SK-N-SH treated with all-trans-retinoic acid at 6 μM for 48 hours (cell line): ENCODE measurements around the gene SORCS2.

ENCODE experiments used
- ARNTL ChIP-seq: fragments of 450-650 bp; formaldehyde crosslinking; IDR thresholded peaks from 2 replicates; pipeline ENCODE4 v1.5.0; 2020; ENCODE audit warnings: low read depth, mild to moderate bottlenecking, moderate library complexity, borderline replicate concordance
- RARB ChIP-seq: fragments of 250-450 bp; sonication (Bioruptor Pico); IDR thresholded peaks from 2 replicates; pipeline ENCODE4 v1.8.0; 2021; ENCODE audit warnings: mild to moderate bottlenecking, moderate library complexity
- TF ChIP-seq, protein P1 (sequence below): fragments of 250-450 bp; sonication (Bioruptor Pico); IDR thresholded peaks from 2 replicates; pipeline ENCODE4 v1.8.0; 2020; ENCODE audit warnings: mild to moderate bottlenecking, moderate library complexity, borderline replicate concordance
- TF ChIP-seq, protein P2 (sequence below): fragments of 250-450 bp; sonication (Bioruptor Pico); IDR thresholded peaks from 2 replicates; pipeline ENCODE4 v1.5.1; 2020; ENCODE audit warnings: low read depth, mild to moderate bottlenecking, moderate library complexity
- TF ChIP-seq, protein P3 (sequence below): fragments of 250-450 bp; sonication (Bioruptor Pico); IDR thresholded peaks from 2 replicates; pipeline ENCODE4 v1.8.0; 2021; ENCODE audit warnings: low read depth, mild to moderate bottlenecking, moderate library complexity, borderline replicate concordance

DNA sequence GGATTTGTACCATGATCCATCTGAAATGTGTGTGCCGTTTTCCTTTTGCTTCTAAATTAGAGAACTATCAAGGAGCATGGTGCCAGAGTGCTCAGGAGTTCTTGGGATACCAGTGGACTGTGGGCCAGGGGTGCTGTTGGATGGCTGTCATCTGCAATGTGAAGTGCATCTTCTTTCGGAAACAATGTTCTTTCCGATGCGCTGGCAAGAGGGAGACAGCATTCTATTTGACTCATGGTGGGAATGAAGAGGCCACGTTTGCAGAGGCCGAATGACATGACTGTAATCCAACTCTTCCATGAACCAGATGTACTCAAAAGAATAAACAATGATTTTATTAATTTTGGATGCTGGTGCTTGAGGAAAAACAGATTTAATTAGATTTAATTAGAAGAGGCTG, 45.5 kb downstream of the SORCS2 start:
- TF ChIP-seq, protein P1, sequence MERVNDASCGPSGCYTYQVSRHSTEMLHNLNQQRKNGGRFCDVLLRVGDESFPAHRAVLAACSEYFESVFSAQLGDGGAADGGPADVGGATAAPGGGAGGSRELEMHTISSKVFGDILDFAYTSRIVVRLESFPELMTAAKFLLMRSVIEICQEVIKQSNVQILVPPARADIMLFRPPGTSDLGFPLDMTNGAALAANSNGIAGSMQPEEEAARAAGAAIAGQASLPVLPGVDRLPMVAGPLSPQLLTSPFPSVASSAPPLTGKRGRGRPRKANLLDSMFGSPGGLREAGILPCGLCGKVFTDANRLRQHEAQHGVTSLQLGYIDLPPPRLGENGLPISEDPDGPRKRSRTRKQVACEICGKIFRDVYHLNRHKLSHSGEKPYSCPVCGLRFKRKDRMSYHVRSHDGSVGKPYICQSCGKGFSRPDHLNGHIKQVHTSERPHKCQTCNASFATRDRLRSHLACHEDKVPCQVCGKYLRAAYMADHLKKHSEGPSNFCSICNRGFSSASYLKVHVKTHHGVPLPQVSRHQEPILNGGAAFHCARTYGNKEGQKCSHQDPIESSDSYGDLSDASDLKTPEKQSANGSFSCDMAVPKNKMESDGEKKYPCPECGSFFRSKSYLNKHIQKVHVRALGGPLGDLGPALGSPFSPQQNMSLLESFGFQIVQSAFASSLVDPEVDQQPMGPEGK = no peak
- TF ChIP-seq, protein P2, sequence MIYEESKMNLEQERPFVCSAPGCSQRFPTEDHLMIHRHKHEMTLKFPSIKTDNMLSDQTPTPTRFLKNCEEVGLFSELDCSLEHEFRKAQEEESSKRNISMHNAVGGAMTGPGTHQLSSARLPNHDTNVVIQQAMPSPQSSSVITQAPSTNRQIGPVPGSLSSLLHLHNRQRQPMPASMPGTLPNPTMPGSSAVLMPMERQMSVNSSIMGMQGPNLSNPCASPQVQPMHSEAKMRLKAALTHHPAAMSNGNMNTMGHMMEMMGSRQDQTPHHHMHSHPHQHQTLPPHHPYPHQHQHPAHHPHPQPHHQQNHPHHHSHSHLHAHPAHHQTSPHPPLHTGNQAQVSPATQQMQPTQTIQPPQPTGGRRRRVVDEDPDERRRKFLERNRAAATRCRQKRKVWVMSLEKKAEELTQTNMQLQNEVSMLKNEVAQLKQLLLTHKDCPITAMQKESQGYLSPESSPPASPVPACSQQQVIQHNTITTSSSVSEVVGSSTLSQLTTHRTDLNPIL (CRISPR knock-in tag) = no peak
- TF ChIP-seq, protein P3, sequence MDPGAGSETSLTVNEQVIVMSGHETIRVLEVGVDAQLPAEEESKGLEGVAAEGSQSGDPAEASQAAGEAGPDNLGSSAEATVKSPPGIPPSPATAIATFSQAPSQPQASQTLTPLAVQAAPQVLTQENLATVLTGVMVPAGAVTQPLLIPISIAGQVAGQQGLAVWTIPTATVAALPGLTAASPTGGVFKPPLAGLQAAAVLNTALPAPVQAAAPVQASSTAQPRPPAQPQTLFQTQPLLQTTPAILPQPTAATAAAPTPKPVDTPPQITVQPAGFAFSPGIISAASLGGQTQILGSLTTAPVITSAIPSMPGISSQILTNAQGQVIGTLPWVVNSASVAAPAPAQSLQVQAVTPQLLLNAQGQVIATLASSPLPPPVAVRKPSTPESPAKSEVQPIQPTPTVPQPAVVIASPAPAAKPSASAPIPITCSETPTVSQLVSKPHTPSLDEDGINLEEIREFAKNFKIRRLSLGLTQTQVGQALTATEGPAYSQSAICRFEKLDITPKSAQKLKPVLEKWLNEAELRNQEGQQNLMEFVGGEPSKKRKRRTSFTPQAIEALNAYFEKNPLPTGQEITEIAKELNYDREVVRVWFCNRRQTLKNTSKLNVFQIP (CRISPR knock-in tag) = no peak
- TF ChIP-seq ARNTL (CRISPR knock-in tag) (no peak), RARB (no peak)
